Stimulated activated naive CD8-positive, alpha-beta T cell treated with anti-CD3 and anti-CD28 coated beads, Interleukin-15, amount 100 ng/mL, for 72 hours (primary cell): Measurements from ENCODE around the gene ISM2.

Experiments
- ATAC-seq: fragments of 150-1000 bp; cut with Tn5 transposase; 2 replicates; pipeline ENCODE4 v1.10.0; 2021; ENCODE audit warnings: mild to moderate bottlenecking, moderate library complexity
- DNase-seq, 2 donors: peaks; one replicate each; pipeline ENCODE4 v3.0.0; 2021 to 2022
- H3K27ac Mint-ChIP-seq, 2 donors: one replicate each; pipeline ENCODE4 v1.8.0; 2022; ENCODE audit warnings: mild to moderate bottlenecking in 2 of 2, mixed read lengths in 2 of 2, moderate library complexity in 2 of 2
- H3K27me3 Mint-ChIP-seq: one replicate; pipeline ENCODE4 v1.8.0; 2022; ENCODE audit warnings: mixed read lengths
- H3K4me1 Mint-ChIP-seq: one replicate; pipeline ENCODE4 v1.8.0; 2022; ENCODE audit warnings: mild to moderate bottlenecking, mixed read lengths
- H3K4me3 Mint-ChIP-seq, 2 donors: one replicate each; pipeline ENCODE4 v1.8.0; 2022; ENCODE audit warnings: mild to moderate bottlenecking in 2 of 2, mixed read lengths in 2 of 2, moderate library complexity in 1 of 2
- H3K9me3 Mint-ChIP-seq, 2 donors: one replicate each; pipeline ENCODE4 v1.8.0; 2022; ENCODE audit warnings: mixed read lengths in 2 of 2

The ISM2 gene

DNA sequence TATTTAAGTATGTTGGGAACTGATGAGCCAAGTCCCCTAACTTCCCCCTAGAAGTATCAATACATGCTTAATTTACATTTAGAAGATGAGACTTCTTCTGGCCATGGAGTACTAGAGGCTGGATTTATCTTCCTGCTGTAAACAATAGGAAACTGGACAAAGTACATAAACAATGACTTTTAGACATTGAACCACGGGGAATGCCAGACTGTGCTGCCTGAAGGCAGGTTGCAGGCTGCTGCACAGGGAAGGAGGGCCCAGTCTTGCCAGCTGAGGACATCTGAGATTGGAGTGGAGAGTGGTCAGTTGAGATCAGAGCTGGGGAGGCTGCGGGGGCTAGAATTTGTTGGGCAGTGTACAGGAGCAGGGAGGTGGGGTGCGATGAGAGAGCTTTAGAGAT lies 24.5 kb upstream of the ISM2 start:
- Mint-ChIP-seq H3K27me3 (no peaks in the 10 kb centered on the region), H3K4me1 (no peaks in the 10 kb centered on the region), H3K4me3 (no peak overlapping the region), H3K27ac (no peak overlapping the region), H3K9me3 (no peaks in the 10 kb centered on the region)
- ATAC-seq (no peak), DNase-seq (no peak)

DNA sequence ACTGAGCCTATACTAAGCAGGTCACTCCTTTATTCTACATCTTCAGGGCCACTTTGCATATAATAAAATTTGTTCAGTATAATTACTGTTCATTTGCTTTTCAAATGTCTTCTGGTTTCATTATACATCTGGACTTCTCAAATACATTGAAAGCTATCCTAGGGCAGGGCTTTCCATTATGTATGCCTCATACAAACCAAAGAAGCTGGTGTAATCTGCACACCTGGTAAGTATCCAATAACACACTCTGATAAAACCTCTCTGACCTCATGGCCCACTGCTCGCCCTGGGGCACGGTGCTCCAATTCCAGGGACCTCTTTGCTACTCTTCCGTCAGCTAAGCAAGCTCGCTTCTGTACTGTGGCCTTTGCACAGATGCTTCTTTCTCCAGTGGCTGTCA lies 21.9 kb upstream of the ISM2 start:
- H3K4me1 Mint-ChIP-seq, result no peaks in the 10 kb centered on the region
- H3K4me3 Mint-ChIP-seq, result no peak overlapping the region
- ATAC-seq (no peak), DNase-seq (no peak)
- H3K9me3 Mint-ChIP-seq, result no peaks in the 10 kb centered on the region
- no peak overlapping the region for H3K27ac Mint-ChIP-seq
- H3K27me3 Mint-ChIP-seq, result no peaks in the 10 kb centered on the region

DNA sequence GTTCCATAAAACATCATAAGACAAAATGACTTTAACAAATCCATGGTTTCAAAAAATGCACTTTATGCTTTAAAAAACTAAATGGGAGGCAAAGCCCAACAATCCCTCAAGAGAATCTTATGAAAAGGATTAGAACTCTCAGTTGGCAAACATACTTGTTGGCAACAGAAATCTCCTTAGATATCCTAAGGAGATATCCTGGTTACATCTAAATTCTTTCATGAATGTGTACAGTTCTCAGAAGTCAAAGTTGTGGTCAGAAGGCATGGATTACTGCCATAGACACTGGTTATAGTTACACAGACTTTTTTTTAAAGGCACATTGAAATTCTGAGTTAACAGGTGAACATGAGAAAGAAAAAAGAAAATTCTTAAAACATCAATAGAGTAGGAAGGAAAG lies 17.5 kb upstream of the ISM2 start:
- no peaks in the 10 kb centered on the region for H3K9me3 Mint-ChIP-seq
- DNase-seq, result no peak
- ATAC-seq, result no peak

DNA sequence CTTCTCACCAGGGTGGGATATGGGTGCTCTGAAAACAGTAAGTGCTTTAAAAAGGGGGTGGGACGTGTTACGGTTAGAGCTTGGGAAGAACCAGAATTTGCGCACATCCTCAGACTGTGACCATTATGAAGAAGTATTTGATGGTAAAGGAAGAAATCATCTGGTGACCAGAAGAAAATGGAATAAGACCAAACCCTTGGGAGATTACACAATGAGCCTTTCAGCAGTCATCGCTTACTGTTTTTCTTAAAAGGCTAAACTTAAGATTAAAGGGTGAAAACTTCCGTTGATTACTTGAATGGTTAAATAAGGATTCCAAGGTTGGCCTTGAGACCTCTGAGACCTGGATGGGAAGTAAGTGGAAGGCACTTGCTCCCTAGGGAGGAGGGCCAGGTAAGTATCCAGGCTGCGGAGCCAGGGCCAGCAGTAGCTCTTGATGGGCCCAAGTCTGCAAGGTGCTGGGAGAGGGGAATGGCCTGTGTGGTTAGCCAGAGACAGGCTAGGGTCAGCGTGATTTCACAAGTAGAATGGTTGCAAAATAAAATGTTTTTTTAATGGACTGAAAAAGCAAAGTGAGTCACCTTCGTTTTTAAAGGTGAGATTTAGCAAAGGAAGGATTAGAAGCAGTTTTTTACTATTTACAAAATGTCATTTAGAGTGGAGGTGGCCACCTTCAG lies 13.0 kb upstream of the ISM2 start:
- DNase-seq, result no peak
- ATAC-seq, result no peak
- Mint-ChIP-seq H3K4me3 (no peak overlapping the region), H3K27ac (no peak overlapping the region), H3K9me3 (no peaks in the 10 kb centered on the region), H3K4me1 (no peaks in the 10 kb centered on the region), H3K27me3 (no peaks in the 10 kb centered on the region)

More for the DNA sequence above, 17.5 kb upstream of the ISM2 start:
- H3K4me3 Mint-ChIP-seq, result no peak overlapping the region
- no peaks in the 10 kb centered on the region for H3K4me1 Mint-ChIP-seq
- no peak overlapping the region for H3K27ac Mint-ChIP-seq
- no peaks in the 10 kb centered on the region for H3K27me3 Mint-ChIP-seq

DNA sequence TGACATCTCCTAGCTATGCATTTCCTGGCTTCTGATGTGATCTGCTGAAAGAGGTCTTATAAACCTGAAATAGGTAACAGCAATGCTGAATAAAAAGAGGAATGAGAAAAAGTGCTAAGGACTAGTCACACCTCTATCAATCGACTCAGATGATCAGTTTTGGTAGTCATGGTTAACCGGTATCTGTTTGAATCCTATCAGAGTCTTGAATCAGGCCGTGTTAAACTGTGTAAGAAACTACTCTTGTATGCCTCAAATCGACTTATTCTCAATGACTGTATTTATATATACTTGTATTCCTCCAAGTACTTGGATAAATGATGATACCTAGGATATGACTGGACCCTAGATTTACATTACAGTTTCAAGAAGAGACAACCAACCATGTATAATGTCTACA lies 10.8 kb upstream of the ISM2 start:
- H3K27me3 Mint-ChIP-seq, result no peaks in the 10 kb centered on the region
- no peaks in the 10 kb centered on the region for H3K4me1 Mint-ChIP-seq
- H3K4me3 Mint-ChIP-seq, result no peak overlapping the region
- DNase-seq, result no peak
- no peak for ATAC-seq
- H3K9me3 Mint-ChIP-seq, result no peaks in the 10 kb centered on the region
- no peak overlapping the region for H3K27ac Mint-ChIP-seq

DNA sequence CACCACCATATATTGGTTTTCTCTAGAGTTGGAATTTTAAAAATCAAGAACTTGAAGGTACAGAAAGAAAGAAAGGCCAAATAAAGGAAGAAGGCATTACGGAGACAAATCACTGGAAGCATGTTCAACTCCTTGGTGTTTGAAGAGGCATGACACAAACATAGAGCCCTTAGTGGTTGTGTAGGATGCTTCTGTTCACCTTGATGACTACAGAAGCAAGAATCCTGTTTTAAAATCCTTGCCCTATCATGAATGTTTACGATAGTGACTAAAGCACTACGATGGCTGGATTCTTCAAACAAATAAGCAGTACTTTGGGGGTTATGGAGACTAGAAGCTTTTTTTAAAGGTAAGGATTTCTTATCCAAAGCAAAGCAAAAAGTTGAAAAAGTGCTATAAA lies 10.3 kb upstream of the ISM2 start:
- ATAC-seq (no peak), DNase-seq (no peak)
- no peak overlapping the region for H3K27ac Mint-ChIP-seq
- H3K9me3 Mint-ChIP-seq, result no peaks in the 10 kb centered on the region
- H3K4me1 Mint-ChIP-seq, result no peaks in the 10 kb centered on the region
- H3K27me3 Mint-ChIP-seq, result no peaks in the 10 kb centered on the region
- no peak overlapping the region for H3K4me3 Mint-ChIP-seq

DNA sequence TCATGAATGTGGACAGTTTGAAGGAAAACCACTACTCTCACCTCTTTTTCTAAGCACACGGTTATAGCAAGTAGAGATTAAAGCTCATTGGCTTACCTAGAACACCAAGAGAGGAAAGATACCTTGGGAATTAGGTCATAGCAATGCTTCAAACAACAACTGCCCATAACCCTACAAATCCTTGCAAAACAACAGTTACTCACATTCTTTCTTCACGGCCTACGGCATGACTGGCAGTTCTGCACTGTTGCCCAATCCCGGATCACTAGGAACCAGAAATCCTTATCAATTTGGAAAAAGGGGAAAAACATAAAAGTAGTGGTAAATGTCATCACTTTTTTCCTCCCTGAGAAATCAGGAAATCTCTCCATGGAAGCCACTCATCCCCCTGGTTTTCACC lies 9.6 kb upstream of the ISM2 start:
- no peaks in the 10 kb centered on the region for H3K27me3 Mint-ChIP-seq
- no peak for ATAC-seq
- peaks cover 0 to 4% of the 10 kb centered on the region in 2 donors for H3K9me3 Mint-ChIP-seq
- H3K27ac Mint-ChIP-seq, result no peak overlapping the region
- DNase-seq, result no peak
- H3K4me3 Mint-ChIP-seq, result no peak overlapping the region
- H3K4me1 Mint-ChIP-seq, result no peaks in the 10 kb centered on the region

DNA sequence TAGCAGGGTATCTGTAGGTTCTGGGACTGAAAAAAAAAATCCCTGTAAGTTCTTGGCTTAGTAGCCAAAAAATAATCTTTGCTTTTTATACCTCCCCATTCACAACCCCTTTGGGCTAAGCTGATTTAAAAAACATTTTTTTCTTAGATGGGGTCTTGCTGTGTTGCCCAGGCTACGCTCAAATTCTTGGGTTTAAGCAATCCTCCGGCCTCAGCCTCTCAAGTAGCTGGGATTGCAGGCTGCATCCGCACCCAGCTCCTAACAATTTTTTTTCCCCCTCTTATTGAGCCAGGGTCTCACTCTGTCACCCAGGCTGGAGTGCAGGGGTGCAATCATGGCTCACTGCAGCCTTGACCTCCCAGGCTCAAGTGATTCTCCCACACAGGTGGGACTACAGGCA lies 9.1 kb upstream of the ISM2 start:
- ATAC-seq, result no peak
- H3K27me3 Mint-ChIP-seq, result no peaks in the 10 kb centered on the region
- H3K4me1 Mint-ChIP-seq, result no peaks in the 10 kb centered on the region
- H3K27ac Mint-ChIP-seq, result no peak overlapping the region
- peaks cover 0 to 8% of the 10 kb centered on the region in 2 donors for H3K9me3 Mint-ChIP-seq
- no peak overlapping the region for H3K4me3 Mint-ChIP-seq
- DNase-seq, result no peak

DNA sequence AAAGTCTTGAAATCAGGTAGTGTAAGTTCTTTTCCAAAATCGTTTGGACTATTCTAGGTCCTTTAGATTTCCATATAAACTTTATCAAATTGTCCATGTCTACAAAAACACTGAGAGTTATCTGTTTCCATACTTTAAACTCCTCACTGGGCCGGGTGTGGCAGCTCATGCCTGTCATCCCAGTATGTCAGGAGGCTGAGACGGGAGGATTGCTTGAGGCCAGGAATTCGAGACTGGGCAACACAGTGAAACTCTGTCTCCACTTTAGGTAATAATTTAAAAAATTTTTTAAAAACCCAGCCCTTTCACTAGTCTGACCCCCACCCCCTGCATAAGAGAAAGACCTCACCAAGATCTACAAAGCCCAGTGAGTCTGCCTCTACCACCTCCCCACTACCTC lies 6.4 kb upstream of the ISM2 start:
- Mint-ChIP-seq H3K27me3 (peaks cover 7% of the 10 kb centered on the region), H3K4me1 (no peaks in the 10 kb centered on the region), H3K4me3 (no peak overlapping the region), H3K27ac (no peak overlapping the region), H3K9me3 (peaks cover 0 to 8% of the 10 kb centered on the region in 2 donors)
- DNase-seq, result no peak
- no peak for ATAC-seq

DNA sequence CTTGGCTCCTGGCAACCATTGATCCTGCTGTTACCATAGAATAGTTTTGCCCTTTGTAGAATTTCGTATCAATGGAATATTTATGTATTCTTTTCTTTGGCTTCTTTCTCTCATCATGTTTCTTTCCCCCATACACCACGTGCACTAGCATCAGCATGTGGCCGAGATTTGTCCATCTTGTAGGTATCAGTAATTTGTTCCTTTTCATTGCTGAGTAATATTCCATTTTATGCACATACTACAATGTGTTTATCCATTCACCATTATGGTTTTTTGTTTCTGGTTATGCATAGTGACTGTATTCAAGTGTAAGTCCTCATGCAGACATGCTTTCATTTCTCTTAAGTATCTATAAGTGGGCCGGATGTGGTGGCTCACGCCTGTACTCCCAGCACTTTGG lies 4.5 kb upstream of the ISM2 start:
- Mint-ChIP-seq H3K9me3 (peaks cover 0 to 8% of the 10 kb centered on the region in 2 donors), H3K4me3 (no peak overlapping the region), H3K4me1 (peaks cover 9% of the 10 kb centered on the region), H3K27ac (no peak overlapping the region), H3K27me3 (peaks cover 22% of the 10 kb centered on the region)
- no peak for DNase-seq
- no peak for ATAC-seq

DNA sequence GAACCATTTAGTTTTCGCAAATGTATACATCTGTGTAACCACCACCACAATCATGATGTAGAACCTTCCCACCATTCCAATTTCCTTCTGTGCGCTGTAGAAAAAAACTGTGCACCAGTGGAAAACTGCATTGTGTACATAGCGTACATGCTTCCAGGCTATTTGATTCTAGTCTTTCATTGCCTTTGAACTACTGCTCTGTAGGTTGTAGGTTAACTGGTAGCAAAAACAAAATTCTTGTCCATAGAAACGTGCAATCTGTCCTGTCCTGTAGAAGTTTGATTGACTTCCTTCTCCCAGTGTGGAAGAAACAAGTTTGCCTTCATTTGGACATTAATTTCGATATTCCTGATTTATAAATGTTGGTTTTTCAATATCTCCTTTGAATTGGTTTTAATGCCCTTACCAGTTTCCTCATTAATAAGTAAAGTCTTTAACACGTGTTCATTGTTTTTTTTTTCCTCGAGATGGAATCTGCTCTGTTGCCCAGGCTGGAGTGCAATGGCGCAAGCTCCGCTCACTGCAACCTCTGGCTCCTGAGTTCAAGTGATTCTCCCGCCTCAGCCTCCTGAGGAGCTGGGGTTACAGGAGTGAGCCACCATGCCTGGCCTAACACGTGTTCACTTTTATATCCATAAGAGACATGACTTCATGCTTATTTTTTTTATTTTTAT lies 3.6 kb upstream of the ISM2 start:
- H3K27me3 Mint-ChIP-seq, result peaks cover 31% of the 10 kb centered on the region
- ATAC-seq, result no peak
- H3K9me3 Mint-ChIP-seq, result peaks cover 0 to 8% of the 10 kb centered on the region in 2 donors
- H3K27ac Mint-ChIP-seq, result no peak overlapping the region
- no peak overlapping the region for H3K4me3 Mint-ChIP-seq
- no peak for DNase-seq
- H3K4me1 Mint-ChIP-seq, result peaks cover 14% of the 10 kb centered on the region

DNA sequence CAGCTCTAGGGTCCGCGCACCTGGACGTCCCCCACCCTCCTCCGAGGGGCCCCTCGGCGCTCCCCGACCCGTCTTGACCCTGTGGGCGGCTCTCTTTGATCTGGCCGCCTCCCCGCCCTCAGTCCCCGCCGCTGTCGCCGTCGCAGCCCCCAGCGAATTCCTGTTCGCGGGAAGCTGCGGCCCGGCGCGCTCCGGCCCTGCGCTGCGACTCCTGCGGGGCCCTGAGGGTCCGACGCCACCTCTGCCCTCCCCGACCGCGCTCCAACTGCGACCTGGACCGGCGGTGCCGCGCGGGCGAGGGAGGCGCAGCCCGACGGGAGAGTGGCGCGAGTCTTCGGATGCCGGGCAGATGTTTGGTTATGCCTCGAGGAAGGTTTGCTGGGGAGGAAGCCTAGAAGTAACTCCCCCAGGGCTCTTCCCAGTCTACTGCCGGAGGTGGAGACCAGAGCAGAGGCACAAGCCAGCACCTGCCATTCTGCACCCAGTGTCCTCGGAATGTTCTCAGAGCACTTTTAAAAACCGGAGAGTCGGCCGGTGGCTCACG lies 440 bp upstream of the ISM2 start:
- peaks cover 50% of the 10 kb centered on the region for H3K27me3 Mint-ChIP-seq
- DNase-seq, result no peak
- peak; percentile 30 for ATAC-seq
- peaks cover 0 to 8% of the 10 kb centered on the region in 2 donors for H3K9me3 Mint-ChIP-seq
- peaks cover 14% of the 10 kb centered on the region for H3K4me1 Mint-ChIP-seq
- no peak overlapping the region for H3K27ac Mint-ChIP-seq
- peak overlapping the region; percentile 59 to 66 for H3K4me3 Mint-ChIP-seq

DNA sequence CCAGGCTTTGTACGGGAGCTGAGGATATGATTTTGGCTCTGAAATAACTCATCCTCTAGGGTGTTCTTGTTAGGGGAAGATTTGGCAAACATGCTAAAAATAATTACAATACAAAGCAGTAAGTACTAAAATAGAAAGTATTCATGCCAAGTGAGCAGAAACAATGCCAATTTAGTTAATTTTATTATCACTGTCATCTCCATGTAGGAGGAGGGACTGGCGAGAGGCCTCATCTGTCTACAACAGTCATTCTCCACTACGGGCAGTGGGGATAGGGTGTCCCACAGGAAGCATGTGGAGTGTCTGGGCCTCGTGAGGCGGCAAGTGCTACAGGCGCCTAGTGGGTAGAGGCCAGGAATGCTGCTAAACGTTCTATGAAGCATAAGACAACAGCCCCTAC lies 3.3 kb downstream of the ISM2 start:
- no peak for ATAC-seq
- DNase-seq, result no peak
- H3K9me3 Mint-ChIP-seq, result no peaks in the 10 kb centered on the region
- H3K4me1 Mint-ChIP-seq, result peaks cover 14% of the 10 kb centered on the region
- H3K4me3 Mint-ChIP-seq, result no peak overlapping the region
- peaks cover 46% of the 10 kb centered on the region for H3K27me3 Mint-ChIP-seq
- no peak overlapping the region for H3K27ac Mint-ChIP-seq

DNA sequence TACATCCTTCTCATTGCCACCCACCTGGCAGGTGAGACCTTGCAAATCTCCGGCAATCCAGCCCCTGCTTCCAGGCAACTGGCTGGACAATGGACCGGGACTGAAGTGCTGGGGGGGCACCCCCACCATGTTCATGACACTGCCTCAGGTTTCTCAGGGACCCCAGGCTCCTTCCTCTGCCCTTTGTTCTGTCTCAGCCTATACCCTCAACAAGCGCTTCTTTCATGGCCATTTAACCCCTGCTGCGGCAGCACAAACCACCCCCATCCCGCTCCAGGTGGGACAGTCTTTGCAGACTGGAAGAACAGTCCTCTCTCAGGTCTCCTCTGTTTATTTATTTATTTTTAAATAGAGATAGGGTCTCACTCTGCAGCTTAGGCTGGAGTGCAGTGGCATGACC lies 7.6 kb downstream of the ISM2 start:
- Mint-ChIP-seq H3K9me3 (no peaks in the 10 kb centered on the region), H3K27me3 (peaks cover 10% of the 10 kb centered on the region), H3K4me3 (no peak overlapping the region), H3K4me1 (no peaks in the 10 kb centered on the region), H3K27ac (no peak overlapping the region)
- DNase-seq, result no peak
- no peak for ATAC-seq

DNA sequence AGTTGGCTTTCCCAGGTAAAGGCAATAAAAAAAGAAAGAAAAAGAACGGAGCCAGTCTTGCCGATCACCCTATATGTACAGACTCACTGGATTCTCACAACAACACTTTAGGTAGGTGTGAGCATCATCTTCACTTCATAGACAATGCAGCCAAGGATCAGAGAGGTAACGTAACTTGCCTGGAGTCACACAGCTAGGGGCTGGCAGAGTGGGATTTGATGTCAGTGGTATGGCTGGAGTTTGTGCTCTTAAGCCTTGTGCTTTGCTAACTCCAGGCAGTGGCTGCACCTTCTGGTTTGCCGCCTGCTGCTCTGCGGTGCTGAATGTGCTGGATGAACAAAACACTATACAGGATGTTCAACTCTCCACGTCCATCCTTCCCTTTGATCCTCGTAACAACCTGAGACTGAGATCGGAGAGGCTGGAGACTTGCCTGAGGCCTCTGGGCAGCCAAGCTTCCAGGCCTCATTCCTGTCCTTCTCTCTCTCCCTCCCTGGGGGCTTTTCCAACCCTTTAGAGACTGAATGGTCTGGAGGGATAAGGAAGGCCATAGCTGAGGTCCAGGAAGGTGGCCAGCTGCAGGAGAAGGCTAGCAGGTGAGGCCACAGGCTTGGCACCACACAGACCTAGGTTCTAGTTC lies 8.1 kb downstream of the ISM2 start:
- H3K9me3 Mint-ChIP-seq, result no peaks in the 10 kb centered on the region
- peaks cover 4% of the 10 kb centered on the region for H3K27me3 Mint-ChIP-seq
- H3K4me3 Mint-ChIP-seq, result no peak overlapping the region

DNA sequence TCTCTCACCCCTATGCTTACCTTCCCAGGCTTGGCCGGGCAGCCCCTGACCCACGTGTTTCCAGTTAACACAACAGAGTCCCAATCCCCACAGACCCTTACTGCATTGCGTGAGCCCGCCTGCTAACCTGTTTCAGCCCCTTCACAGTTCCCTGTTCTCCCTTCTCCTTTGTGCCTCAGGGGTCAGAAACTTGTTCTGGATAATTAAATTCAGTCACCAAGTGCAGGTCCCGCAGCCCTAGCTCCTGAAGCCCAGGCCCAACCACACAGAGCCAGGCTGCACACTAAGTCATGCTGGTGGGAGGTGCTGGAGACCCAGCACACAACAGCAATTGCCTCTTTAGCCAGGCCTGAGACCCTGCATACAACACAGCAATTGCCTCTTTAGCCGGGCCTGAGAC lies 9.6 kb downstream of the ISM2 start:
- Mint-ChIP-seq H3K9me3 (no peaks in the 10 kb centered on the region), H3K27me3 (no peaks in the 10 kb centered on the region), H3K27ac (peak overlapping the region in 1 of 2 donors; percentile 2), H3K4me1 (no peaks in the 10 kb centered on the region), H3K4me3 (no peak overlapping the region)
- no peak for ATAC-seq
- DNase-seq, result no peak

More for the DNA sequence above, 8.1 kb downstream of the ISM2 start:
- Mint-ChIP-seq H3K27ac (no peak overlapping the region), H3K4me1 (no peaks in the 10 kb centered on the region)
- no peak for ATAC-seq
- no peak for DNase-seq
